WTC11 (cell line): ENCODE data around the gene VWA5B1. TPM values are rescaled to one million over a fixed set of nuclear protein-coding genes. Genes with fewer than 3 reads are reported as not detected.

Experiments used
- ATAC-seq: fragments of 200-7000 bp; cut with Tn5 transposase; 2 replicates; pipeline ENCODE4 v1.10.0; 2021; ENCODE audit warnings: mild to moderate bottlenecking, moderate library complexity
- CTCF ChIA-PET: fragments of 300-600 bp; sonication (Branson Sonifier 250); formaldehyde crosslinking; loops from one replicate; lab custom pipeline; 2021; ENCODE audit warnings: antibody characterized with exemption; lab: Charles Lee
- POLR2A ChIA-PET: fragments of 350-600 bp; sonication (Branson Sonifier 250); formaldehyde crosslinking; loops from one replicate; lab custom pipeline; 2021; ENCODE audit warnings: antibody characterized with exemption; lab: Charles Lee
- DNase-seq: peaks from one replicate; pipeline ENCODE4 v3.0.0; 2021; ENCODE audit warnings: low spot score
- H3K27ac Mint-ChIP-seq: 2 replicates; pipeline ENCODE4 v1.8.0; 2021; ENCODE audit warnings: mixed read lengths
- H3K27me3 Mint-ChIP-seq: 2 replicates; pipeline ENCODE4 v1.8.0; 2021; ENCODE audit warnings: low read depth, mild to moderate bottlenecking, moderate library complexity, mixed read lengths
- H3K36me3 Mint-ChIP-seq: 2 replicates; pipeline ENCODE4 v1.8.0; 2021; ENCODE audit warnings: mixed read lengths
- H3K4me1 Mint-ChIP-seq: 2 replicates; pipeline ENCODE4 v1.8.0; 2022; ENCODE audit warnings: mixed read lengths
- H3K4me3 Mint-ChIP-seq: 2 replicates; pipeline ENCODE4 v1.8.0; 2021; ENCODE audit warnings: mild to moderate bottlenecking, moderate library complexity, mixed read lengths
- H3K9me3 Mint-ChIP-seq: 2 replicates; pipeline ENCODE4 v1.8.0; 2021; ENCODE audit warnings: mixed read lengths
- ARID4B ChIP-seq: sonication (generic); formaldehyde crosslinking; IDR thresholded peaks from 2 replicates; pipeline ENCODE4 v1.8.0; 2023; ENCODE audit warnings: missing genetic modification reagents, mild to moderate bottlenecking, borderline replicate concordance
- ATF2 ChIP-seq: sonication (generic); formaldehyde crosslinking; IDR thresholded peaks from 2 replicates; pipeline ENCODE4 v1.8.1; 2022; ENCODE audit warnings: low read depth, missing genetic modification reagents, borderline replicate concordance
- CREB1 ChIP-seq: sonication (generic); formaldehyde crosslinking; IDR thresholded peaks from 2 replicates; pipeline ENCODE4 v1.8.0; 2023; ENCODE audit warnings: mild to moderate bottlenecking, missing genetic modification reagents
- IRF1 ChIP-seq: sonication (generic); formaldehyde crosslinking; IDR thresholded peaks from 2 replicates; pipeline ENCODE4 v1.8.0; 2023; ENCODE audit warnings: missing genetic modification reagents
- NR2C2 ChIP-seq: sonication (generic); formaldehyde crosslinking; IDR thresholded peaks from 2 replicates; pipeline ENCODE4 v1.8.0; 2022; ENCODE audit warnings: mild to moderate bottlenecking, missing genetic modification reagents
- RORB ChIP-seq: fragments of 250-450 bp; sonication (Bioruptor Pico); IDR thresholded peaks from 2 replicates; pipeline ENCODE4 v1.9.0; 2021; ENCODE audit warnings: mild to moderate bottlenecking
- TCF7 ChIP-seq: sonication (generic); formaldehyde crosslinking; IDR thresholded peaks from 2 replicates; pipeline ENCODE4 v1.8.0; 2022; ENCODE audit warnings: mild to moderate bottlenecking, low read depth, missing genetic modification reagents, moderate library complexity
- ZBTB21 ChIP-seq: sonication (generic); formaldehyde crosslinking; IDR thresholded peaks from 2 replicates; pipeline ENCODE4 v1.8.1; 2023; ENCODE audit warnings: mild to moderate bottlenecking, missing genetic modification reagents, borderline replicate concordance
- ZNF532 ChIP-seq: fragments of 250-450 bp; sonication (Bioruptor Pico); IDR thresholded peaks from 2 replicates; pipeline ENCODE4 v1.9.0; 2021; ENCODE audit warnings: mild to moderate bottlenecking, borderline replicate concordance
- total RNA-seq: library from RNA; stranded (reverse); gene quantifications from 3 replicates; pipeline ENCODE4 v1.2.3, GENCODE V29; 2021

VWA5B1 gene
- total RNA-seq, 1 experiment from 2014 or later = 1.5 TPM

GRCh38 chr1:20371883-20372282 is 81.2 kb downstream of the VWA5B1 start:
- H3K36me3 Mint-ChIP-seq = no peaks in the 10 kb centered on the region
- 0 out of 2 replicates have a peak, but pooled peaks cover 11% of the 10 kb centered on the region for H3K4me1 Mint-ChIP-seq
- TF ChIP-seq IRF1 (CRISPR knock-in tag) = no peak
- no peak for TF ChIP-seq ATF2
- no peaks in the 10 kb centered on the region for H3K9me3 Mint-ChIP-seq
- H3K27ac Mint-ChIP-seq = no peak overlapping the region
- peaks cover 86% of the 10 kb centered on the region for H3K27me3 Mint-ChIP-seq
- POLR2A ChIA-PET = no interaction called here
- ATAC-seq = no peak
- DNase-seq = no peak
- CTCF ChIA-PET = interaction anchor here (1.5 to 2.0 kb wide), 4 partner anchors 10 to 159 kb away, joined by 3 to 9 read pairs (median 6); no protein-coding TSS in a partner anchor
- H3K4me3 Mint-ChIP-seq = no peak overlapping the region

DNA sequence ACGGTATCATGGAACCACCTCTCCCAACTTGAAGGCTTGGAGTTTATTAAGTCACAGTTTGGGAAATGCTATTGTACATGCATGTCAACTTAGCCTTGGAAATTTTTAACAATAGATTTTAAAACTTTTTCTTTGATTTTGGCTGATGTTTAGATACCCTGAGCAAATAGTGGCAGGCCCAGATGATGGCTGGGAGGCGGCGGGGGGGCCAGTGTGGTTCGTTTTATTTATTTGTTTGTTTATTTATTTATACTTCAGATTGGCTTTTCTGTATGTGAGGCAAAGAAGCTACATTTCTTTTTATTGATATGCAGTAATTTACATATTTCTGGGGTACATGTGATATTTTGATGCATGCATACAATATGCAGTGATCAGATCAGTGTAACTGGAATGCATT is 82.0 kb downstream of the VWA5B1 start:
- H3K27ac Mint-ChIP-seq = no peak overlapping the region
- H3K36me3 Mint-ChIP-seq = no peaks in the 10 kb centered on the region
- H3K4me3 Mint-ChIP-seq = no peak overlapping the region
- ATAC-seq = no peak
- CTCF ChIA-PET = interaction anchor here (0.6 kb wide), 1 partner anchor 171 kb away, joined by 3 read pairs; no protein-coding TSS in a partner anchor
- 0 out of 2 replicates have a peak, but pooled peaks cover 6% of the 10 kb centered on the region for H3K4me1 Mint-ChIP-seq
- POLR2A ChIA-PET = no interaction called here
- TF ChIP-seq ZBTB21 (CRISPR knock-in tag) (no peak), RORB (no peak), ZNF532 (no peak), NR2C2 (CRISPR knock-in tag) (no peak), ATF2 (no peak), CREB1 (CRISPR knock-in tag) (no peak), ARID4B (CRISPR knock-in tag) (no peak)
- peaks cover 83% of the 10 kb centered on the region for H3K27me3 Mint-ChIP-seq
- DNase-seq = no peak
- no peaks in the 10 kb centered on the region for H3K9me3 Mint-ChIP-seq

- Mint-ChIP-seq H3K27ac (no peak overlapping the region), H3K36me3 (no peaks in the 10 kb centered on the region), H3K4me3 (no peak overlapping the region), H3K4me1 (0 out of 2 replicates have a peak, but pooled peaks cover 6% of the 10 kb centered on the region), H3K9me3 (no peaks in the 10 kb centered on the region), H3K27me3 (peaks cover 77% of the 10 kb centered on the region)
- DNase-seq = peak; percentile 27
- POLR2A ChIA-PET = no interaction called here
- ATAC-seq = peak; percentile 24
- no peak for TF ChIP-seq TCF7
- CTCF ChIA-PET = interaction anchor here (0.6 to 1.6 kb wide), 2 partner anchors 11 to 172 kb away, joined by 3 to 5 read pairs; no protein-coding TSS in a partner anchor
Measured at GRCh38 chr1:20373286-20373685, 82.6 kb downstream of the VWA5B1 start.
